SU-DHL-6 (cell line): ENCODE results near the gene AACS.

Source experiments
- CTCF ChIP-seq: fragments of 200-600 bp; sonication (generic); IDR thresholded peaks from one replicate; pipeline ENCODE4 v1.5.1; 2017; ENCODE audit warnings: antibody characterized with exemption, mild to moderate bottlenecking, low read length, moderate library complexity; ENCODE audit not compliant: insufficient read depth, poor library complexity, severe bottlenecking
- EZH2phosphoT487 ChIP-seq: fragments of 200-600 bp; sonication (generic), shearing (Covaris generic); conservative IDR thresholded peaks from 2 replicates; pipeline ENCODE4 v1.6.1; 2018; ENCODE audit warnings: mild to moderate bottlenecking, antibody characterized with exemption, low read length, moderate library complexity, mixed read lengths

- TF ChIP-seq CTCF (no peak), EZH2phosphoT487 (no peak)
Observed at GRCh38 chr12:125192690-125193221, 127.5 kb downstream of the AACS start.
